Vagina (tissue), 2 donors: ENCODE data around the gene EPS8L2.

ENCODE experiments used
- POLR2A ChIP-seq, 2 donors: fragments of 450-650 bp; IDR thresholded peaks; one replicate each; pipeline ENCODE4 v1.6.1; 2017; ENCODE audit warnings: antibody characterized with exemption in 2 of 2, mild to moderate bottlenecking in 2 of 2, moderate library complexity in 2 of 2
- POLR2AphosphoS5 ChIP-seq, 2 donors: sonication (generic); formaldehyde crosslinking; IDR thresholded peaks; one replicate each; pipeline ENCODE4 v1.9.0; 2017; ENCODE audit warnings: antibody characterized with exemption in 2 of 2, mild to moderate bottlenecking in 2 of 2, low read depth in 1 of 2; ENCODE audit not compliant: insufficient read depth in 1 of 2
- TF ChIP-seq, protein P1 (sequence below), 3 experiments: fragments of 450-650 bp in 2 of 3; fragments of 200-600 bp in 1 of 3; sonication (generic) in 1 of 3; IDR thresholded peaks; one replicate each; pipeline ENCODE4 v1.5.1; 2017 to 2019; ENCODE audit warnings: antibody characterized with exemption in 3 of 3, mild to moderate bottlenecking in 2 of 3, moderate library complexity in 2 of 3

GRCh38 chr11:703506-703905 is 2.5 kb upstream of the EPS8L2 start:
- TF ChIP-seq POLR2A (IDR thresholded peaks at IDR 0.05) = no peak
- TF ChIP-seq, protein P1, sequence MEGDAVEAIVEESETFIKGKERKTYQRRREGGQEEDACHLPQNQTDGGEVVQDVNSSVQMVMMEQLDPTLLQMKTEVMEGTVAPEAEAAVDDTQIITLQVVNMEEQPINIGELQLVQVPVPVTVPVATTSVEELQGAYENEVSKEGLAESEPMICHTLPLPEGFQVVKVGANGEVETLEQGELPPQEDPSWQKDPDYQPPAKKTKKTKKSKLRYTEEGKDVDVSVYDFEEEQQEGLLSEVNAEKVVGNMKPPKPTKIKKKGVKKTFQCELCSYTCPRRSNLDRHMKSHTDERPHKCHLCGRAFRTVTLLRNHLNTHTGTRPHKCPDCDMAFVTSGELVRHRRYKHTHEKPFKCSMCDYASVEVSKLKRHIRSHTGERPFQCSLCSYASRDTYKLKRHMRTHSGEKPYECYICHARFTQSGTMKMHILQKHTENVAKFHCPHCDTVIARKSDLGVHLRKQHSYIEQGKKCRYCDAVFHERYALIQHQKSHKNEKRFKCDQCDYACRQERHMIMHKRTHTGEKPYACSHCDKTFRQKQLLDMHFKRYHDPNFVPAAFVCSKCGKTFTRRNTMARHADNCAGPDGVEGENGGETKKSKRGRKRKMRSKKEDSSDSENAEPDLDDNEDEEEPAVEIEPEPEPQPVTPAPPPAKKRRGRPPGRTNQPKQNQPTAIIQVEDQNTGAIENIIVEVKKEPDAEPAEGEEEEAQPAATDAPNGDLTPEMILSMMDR (IDR thresholded peaks at IDR 0.05) = no peak
- no peak for TF ChIP-seq POLR2AphosphoS5 (IDR thresholded peaks at IDR 0.05; ENCODE audit: insufficient read depth in 1 of 2, low read depth in 1 of 2)
